ENCODE measurements around the gene ZNF576. TPM values are rescaled to one million over a fixed set of nuclear protein-coding genes. Genes with fewer than 3 reads are reported as not detected.
"Not testable (repeated sequence)": the region's sequence is repeated elsewhere in the genome, so short reads cannot be mapped to it uniquely, and the experiment has no call there.

ZNF576 gene
- total RNA-seq, 1 experiment from 2014 or later, result 26.1 TPM

GRCh38 chr19:43569657-43570056 lies 26.7 kb upstream of the ZNF576 start:
- H3K36me3 ChIP-seq, result peaks cover 40% of the 10 kb centered on the region

GRCh38 chr19:43570174-43570791 lies 26.1 kb upstream of the ZNF576 start:
- no peak for DNase-seq

More at GRCh38 chr19:43569657-43570056, 26.7 kb upstream of the ZNF576 start:
- H3K27me3 ChIP-seq, result no peaks in the 10 kb centered on the region
- DNase-seq, result no peak
- no peak overlapping the region for H3K4me3 ChIP-seq
- H3K9me3 ChIP-seq, result no peaks in the 10 kb centered on the region

DNA sequence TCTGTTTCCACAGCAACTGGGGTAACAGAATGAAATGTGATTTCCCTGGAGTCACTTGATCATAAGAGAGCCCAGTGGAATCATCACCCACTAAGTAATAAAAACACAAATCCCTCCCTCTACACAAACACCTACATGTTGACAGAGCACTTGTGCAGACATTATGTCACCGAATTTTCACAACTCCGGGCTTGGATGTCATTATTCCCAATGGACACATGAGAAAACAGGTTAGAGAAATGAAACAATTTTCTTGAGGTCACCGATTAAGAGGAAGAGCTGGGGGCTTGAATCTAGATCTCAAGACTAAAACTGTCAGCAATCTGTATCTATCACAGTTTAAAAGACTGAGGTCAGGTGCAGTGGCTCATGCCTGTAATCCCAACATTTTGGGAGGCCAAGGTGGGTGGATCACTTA lies 24.2 kb upstream of the ZNF576 start:
- Histone ChIP-seq H3K4me3 (no peak overlapping the region), H3K27me3 (no peaks in the 10 kb centered on the region), H3K36me3 (peaks cover 36% of the 10 kb centered on the region), H3K9me3 (no peaks in the 10 kb centered on the region)
- no peak for DNase-seq

More at GRCh38 chr19:43570174-43570791, 26.1 kb upstream of the ZNF576 start:
- no peaks in the 10 kb centered on the region for H3K27me3 ChIP-seq
- H3K9me3 ChIP-seq, result no peaks in the 10 kb centered on the region
- H3K4me3 ChIP-seq, result no peak overlapping the region
- peaks cover 36% of the 10 kb centered on the region for H3K36me3 ChIP-seq

- H3K4me3 ChIP-seq, result peak overlapping the region; percentile 96
- no peaks in the 10 kb centered on the region for H3K9me3 ChIP-seq
- peaks cover 33% of the 10 kb centered on the region for H3K36me3 ChIP-seq
- H3K27me3 ChIP-seq, result no peaks in the 10 kb centered on the region
- DNase-seq, result no peak
These were observed 21.8 kb upstream of the ZNF576 start for GRCh38 chr19:43574424-43575155.

- H3K9me3 ChIP-seq, result no peaks in the 10 kb centered on the region
- H3K4me3 ChIP-seq, result peak within 1 kb of the TSS; percentile 96
- no peaks in the 10 kb centered on the region for H3K27me3 ChIP-seq
- H3K36me3 ChIP-seq, result peaks cover 33% of the 10 kb centered on the region
- peak; percentile 99 for DNase-seq
These were observed 21.0 kb upstream of the ZNF576 start, which contains the start of the genes PINLYP and XRCC1 for GRCh38 chr19:43575156-43575950. TSS of gene PINLYP (plus strand) at chr19:43575801. CDS start at chr19:43577192, 1,391 bp downstream. TSS of gene XRCC1 (minus strand) at chr19:43575527. CDS start at chr19:43575458, 69 bp downstream.

DNA sequence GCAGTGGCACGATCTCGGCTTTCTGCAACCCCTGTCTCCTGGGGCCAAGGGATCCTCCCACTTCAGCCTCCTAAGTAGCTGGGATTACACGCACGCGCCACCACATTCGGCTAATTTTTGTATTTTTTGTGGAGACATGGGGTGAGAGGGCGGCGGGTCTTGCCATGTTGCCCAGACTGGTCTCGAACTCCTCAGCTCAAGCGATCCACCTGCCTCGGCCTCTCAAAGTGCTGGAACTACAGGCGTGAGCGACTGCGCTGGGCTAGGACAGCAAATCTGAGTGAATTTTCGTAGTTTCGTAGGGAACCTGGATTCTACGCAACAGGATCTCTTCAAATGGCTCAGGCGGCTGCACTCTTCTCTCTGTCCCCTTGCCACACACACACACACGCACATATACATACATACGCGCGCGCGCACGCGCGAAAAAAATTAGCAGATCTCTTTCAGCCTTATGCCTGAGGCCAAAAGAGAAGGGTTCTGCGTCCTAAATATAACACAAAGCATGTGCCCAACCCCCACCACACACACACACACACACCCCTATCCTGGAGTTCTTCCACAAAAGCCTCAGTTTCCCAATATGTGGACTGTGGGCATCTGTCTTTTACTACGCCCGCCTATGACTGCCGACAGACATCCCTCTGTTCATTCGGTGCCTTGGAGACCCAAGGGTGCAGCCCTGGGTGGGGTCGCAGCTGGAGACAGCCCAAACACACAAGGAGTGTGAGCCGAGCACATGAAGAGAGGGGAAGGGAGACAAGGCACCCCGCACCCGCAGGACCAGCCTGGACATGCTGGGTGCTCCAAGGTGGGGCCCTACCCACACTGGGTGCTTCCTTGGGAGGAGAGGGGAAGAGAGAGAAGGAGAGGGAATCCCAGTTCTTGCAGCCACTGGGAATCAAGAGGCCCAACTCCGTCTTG lies 20.2 kb upstream of the ZNF576 start:
- peak overlapping the region; percentile 96 for H3K4me3 ChIP-seq
- no peak for DNase-seq

GRCh38 chr19:43578787-43579186 lies 17.6 kb upstream of the ZNF576 start:
- Histone ChIP-seq H3K27me3 (no peaks in the 10 kb centered on the region), H3K36me3 (peaks cover 9% of the 10 kb centered on the region)
- DNase-seq, result no peak

More for the DNA sequence above, 20.2 kb upstream of the ZNF576 start:
- H3K9me3 ChIP-seq, result no peaks in the 10 kb centered on the region
- H3K27me3 ChIP-seq, result no peaks in the 10 kb centered on the region
- H3K36me3 ChIP-seq, result peaks cover 31% of the 10 kb centered on the region

DNA sequence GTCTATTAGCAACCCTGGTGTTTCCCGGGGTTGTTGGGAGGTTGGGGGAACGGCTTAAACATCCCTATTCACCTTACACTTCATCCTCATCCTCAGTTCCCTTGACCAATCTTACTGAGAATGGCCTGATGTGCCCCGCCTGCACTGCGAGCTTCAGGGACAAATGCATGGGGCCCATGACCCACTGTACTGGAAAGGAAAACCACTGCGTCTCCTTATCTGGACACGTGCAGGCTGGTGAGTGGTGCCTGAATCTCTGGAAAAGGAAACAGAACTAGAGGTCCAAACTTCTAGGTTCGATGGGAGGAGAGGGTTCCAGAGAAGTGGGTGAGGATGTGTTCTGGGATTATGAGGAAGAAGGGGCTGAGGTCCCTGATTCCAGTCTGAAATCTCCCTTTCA lies 14.9 kb upstream of the ZNF576 start:
- Histone ChIP-seq H3K27me3 (no peaks in the 10 kb centered on the region), H3K9me3 (no peaks in the 10 kb centered on the region), H3K36me3 (peaks cover 3% of the 10 kb centered on the region; the same call in 1 of the 2 replicates), H3K4me3 (no peak overlapping the region)
- no peak for DNase-seq

More at GRCh38 chr19:43578787-43579186, 17.6 kb upstream of the ZNF576 start:
- Histone ChIP-seq H3K4me3 (no peak overlapping the region), H3K9me3 (no peaks in the 10 kb centered on the region)

DNA sequence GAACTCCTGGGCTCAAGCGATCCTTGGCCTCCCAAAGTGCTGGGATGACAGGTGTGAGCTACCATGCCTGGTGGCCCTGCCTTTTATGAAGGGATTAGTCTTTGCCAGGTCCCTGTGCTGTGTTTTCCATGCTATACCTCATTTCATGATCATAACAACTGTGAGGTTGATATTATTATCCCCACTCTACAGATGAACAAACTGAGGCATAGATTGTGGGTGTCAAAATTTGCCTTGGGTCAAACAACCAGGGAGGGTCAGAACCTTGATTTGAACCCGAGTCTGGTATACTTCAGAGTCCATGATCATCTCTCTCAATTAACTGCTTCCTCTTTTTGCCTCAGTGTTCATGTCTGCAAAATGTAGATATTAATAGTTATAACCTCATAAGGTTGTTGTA lies 13.9 kb upstream of the ZNF576 start:
- DNase-seq, result no peak
- Histone ChIP-seq H3K9me3 (no peaks in the 10 kb centered on the region), H3K36me3 (peaks cover 12% of the 10 kb centered on the region), H3K27me3 (no peaks in the 10 kb centered on the region), H3K4me3 (no peak overlapping the region)

GRCh38 chr19:43584484-43584883 lies 11.9 kb upstream of the ZNF576 start:
- Histone ChIP-seq H3K36me3 (peaks cover 19% of the 10 kb centered on the region), H3K9me3 (no peaks in the 10 kb centered on the region), H3K27me3 (no peaks in the 10 kb centered on the region), H3K4me3 (no peak overlapping the region)
- DNase-seq, result no peak

GRCh38 chr19:43586346-43586745 lies 10.0 kb upstream of the ZNF576 start:
- H3K27me3 ChIP-seq, result no peaks in the 10 kb centered on the region
- H3K36me3 ChIP-seq, result peaks cover 26% of the 10 kb centered on the region
- H3K4me3 ChIP-seq, result no peak overlapping the region
- no peaks in the 10 kb centered on the region for H3K9me3 ChIP-seq
- no peak for DNase-seq

DNA sequence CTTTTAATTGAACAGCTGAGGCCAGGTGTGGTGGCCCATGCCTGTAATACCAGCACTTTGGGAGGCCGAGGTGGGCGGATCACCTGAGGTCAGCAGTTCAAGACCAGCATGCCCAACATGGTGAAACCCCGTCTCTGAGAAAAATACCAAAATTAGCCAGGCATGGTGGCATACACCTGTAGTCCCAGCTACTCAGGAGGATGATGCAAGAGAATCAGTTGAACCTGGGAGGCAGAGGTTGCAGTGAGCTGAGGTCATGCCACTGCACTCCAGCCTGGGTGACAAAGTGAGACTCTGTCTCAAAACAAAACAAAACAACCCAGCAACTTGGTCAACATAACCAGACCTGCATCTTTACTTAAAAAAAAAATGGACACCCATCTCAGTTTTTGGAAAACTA lies 9.4 kb upstream of the ZNF576 start:
- not testable (repeated sequence) for H3K9me3 ChIP-seq, DNase-seq, H3K4me3 ChIP-seq, H3K27me3 ChIP-seq
- peaks cover 27% of the 10 kb centered on the region for H3K36me3 ChIP-seq

DNA sequence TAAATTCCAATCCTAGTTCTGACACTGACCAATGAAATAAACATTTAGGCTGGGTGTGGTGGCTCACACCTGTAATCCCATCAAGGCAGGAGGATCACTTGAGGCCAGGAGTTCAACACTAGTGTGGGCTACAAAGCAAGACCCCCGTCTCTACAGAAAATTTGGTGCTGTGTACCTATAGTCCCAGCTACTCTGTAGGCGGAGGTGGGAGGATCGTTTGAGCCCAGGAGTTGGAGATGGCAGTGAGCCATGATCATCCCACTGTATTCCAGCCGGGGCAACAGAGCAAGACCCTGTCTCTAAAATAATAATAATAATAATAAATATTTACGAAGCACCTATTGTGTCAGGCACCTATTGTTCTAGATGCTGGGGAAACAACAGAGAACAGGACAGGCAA lies 7.1 kb upstream of the ZNF576 start:
- DNase-seq, result no peak
- Histone ChIP-seq H3K9me3 (no peaks in the 10 kb centered on the region), H3K27me3 (no peaks in the 10 kb centered on the region), H3K4me3 (no peak overlapping the region), H3K36me3 (peaks cover 47% of the 10 kb centered on the region)

DNA sequence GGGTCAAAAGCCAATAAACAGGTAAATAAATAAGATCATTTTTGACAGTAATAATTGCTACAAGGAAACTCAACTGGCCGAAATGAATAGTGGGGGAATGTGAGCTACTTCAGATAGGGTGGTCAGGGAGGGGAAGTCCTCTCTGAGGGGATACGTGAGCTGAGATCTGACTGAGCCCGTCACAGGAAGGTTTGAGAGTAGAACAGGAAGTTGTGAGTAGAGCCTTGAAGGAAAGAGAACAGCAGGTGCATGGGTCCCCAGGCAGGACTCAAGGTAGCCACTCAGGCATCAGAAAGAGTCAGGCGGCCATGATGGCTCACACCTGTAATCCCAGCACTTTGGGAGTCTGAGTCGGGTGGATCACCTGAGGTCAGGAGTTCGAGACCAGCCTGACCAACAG lies 6.7 kb upstream of the ZNF576 start:
- no peak for DNase-seq
- H3K36me3 ChIP-seq, result peaks cover 51% of the 10 kb centered on the region

GRCh38 chr19:43591904-43592772 lies 4.3 kb upstream of the ZNF576 start:
- no peak overlapping the region for H3K4me3 ChIP-seq
- H3K9me3 ChIP-seq, result no peaks in the 10 kb centered on the region
- DNase-seq, result no peak
- no peaks in the 10 kb centered on the region for H3K27me3 ChIP-seq
- peaks cover 45% of the 10 kb centered on the region for H3K36me3 ChIP-seq

More for the DNA sequence above, 6.7 kb upstream of the ZNF576 start:
- H3K9me3 ChIP-seq, result no peaks in the 10 kb centered on the region
- H3K4me3 ChIP-seq, result no peak overlapping the region
- H3K27me3 ChIP-seq, result no peaks in the 10 kb centered on the region
